Activated naive CD4-positive, alpha-beta T cell treated with anti-CD3 and anti-CD28 coated beads, Interleukin-2, amount 50 U/mL, for 24 hours (primary cell): ENCODE measurements around the gene TM7SF3.
"Not testable (repeated sequence)": the region's sequence is repeated elsewhere in the genome, so short reads cannot be mapped to it uniquely, and the experiment has no call there.

ENCODE experiments used
- H3K27ac Mint-ChIP-seq: one replicate; pipeline ENCODE4 v1.8.0; 2021; ENCODE audit warnings: mild to moderate bottlenecking, mixed read lengths
- H3K27me3 Mint-ChIP-seq: one replicate; pipeline ENCODE4 v1.8.0; 2021; ENCODE audit warnings: mixed read lengths
- H3K36me3 Mint-ChIP-seq: one replicate; pipeline ENCODE4 v1.8.0; 2021; ENCODE audit warnings: mixed read lengths
- H3K4me1 Mint-ChIP-seq: one replicate; pipeline ENCODE4 v1.8.0; 2021; ENCODE audit warnings: mixed read lengths
- H3K4me3 Mint-ChIP-seq: one replicate; pipeline ENCODE4 v1.8.0; 2021; ENCODE audit warnings: mild to moderate bottlenecking, mixed read lengths
- H3K9me3 Mint-ChIP-seq: one replicate; pipeline ENCODE4 v1.8.0; 2021; ENCODE audit warnings: mixed read lengths

The TM7SF3 gene

GRCh38 chr12:27014085-27014858 lies at the start of gene TM7SF3:
TM7SF3 (minus strand) TSS chr12:27014384; CDS start chr12:27014168, 216 bp downstream.
- no peaks in the 10 kb centered on the region for H3K27me3 Mint-ChIP-seq
- H3K4me1 Mint-ChIP-seq, result peaks cover 54% of the 10 kb centered on the region
- H3K27ac Mint-ChIP-seq, result peak within 1 kb of the TSS; percentile 92
- no peaks in the 10 kb centered on the region for H3K9me3 Mint-ChIP-seq
- H3K36me3 Mint-ChIP-seq, result peaks cover 5% of the 10 kb centered on the region
- H3K4me3 Mint-ChIP-seq, result peak within 1 kb of the TSS; percentile 94

- H3K36me3 Mint-ChIP-seq, result peaks cover 7% of the 10 kb centered on the region
- H3K4me3 Mint-ChIP-seq, result no peak overlapping the region
- H3K27me3 Mint-ChIP-seq, result no peaks in the 10 kb centered on the region
- H3K27ac Mint-ChIP-seq, result no peak overlapping the region
- no peaks in the 10 kb centered on the region for H3K9me3 Mint-ChIP-seq
- H3K4me1 Mint-ChIP-seq, result no peaks in the 10 kb centered on the region
Observed at GRCh38 chr12:27063250-27063851, 49.2 kb upstream of the TM7SF3 start.

GRCh38 chr12:27061317-27061716 lies 47.1 kb upstream of the TM7SF3 start:
- H3K4me1 Mint-ChIP-seq, result no peaks in the 10 kb centered on the region
- H3K27ac Mint-ChIP-seq, result no peak overlapping the region
- H3K27me3 Mint-ChIP-seq, result no peaks in the 10 kb centered on the region
- no peaks in the 10 kb centered on the region for H3K9me3 Mint-ChIP-seq
- H3K36me3 Mint-ChIP-seq, result peaks cover 11% of the 10 kb centered on the region
- no peak overlapping the region for H3K4me3 Mint-ChIP-seq

- H3K27me3 Mint-ChIP-seq, result no peaks in the 10 kb centered on the region
- no peaks in the 10 kb centered on the region for H3K4me1 Mint-ChIP-seq
- no peak overlapping the region for H3K4me3 Mint-ChIP-seq
- no peak overlapping the region for H3K27ac Mint-ChIP-seq
- H3K36me3 Mint-ChIP-seq, result peaks cover 11% of the 10 kb centered on the region
- H3K9me3 Mint-ChIP-seq, result no peaks in the 10 kb centered on the region
Observed at GRCh38 chr12:27060740-27061139, 46.6 kb upstream of the TM7SF3 start.

- H3K4me3 Mint-ChIP-seq, result no peak overlapping the region
Observed at GRCh38 chr12:27057543-27057942, 43.4 kb upstream of the TM7SF3 start.

GRCh38 chr12:27055966-27056365 lies 41.8 kb upstream of the TM7SF3 start:
- H3K27ac Mint-ChIP-seq, result no peak overlapping the region
- no peak overlapping the region for H3K4me3 Mint-ChIP-seq
- peaks cover 16% of the 10 kb centered on the region for H3K36me3 Mint-ChIP-seq
- H3K9me3 Mint-ChIP-seq, result no peaks in the 10 kb centered on the region
- no peaks in the 10 kb centered on the region for H3K27me3 Mint-ChIP-seq
- no peaks in the 10 kb centered on the region for H3K4me1 Mint-ChIP-seq

More at GRCh38 chr12:27057543-27057942, 43.4 kb upstream of the TM7SF3 start:
- H3K4me1 Mint-ChIP-seq, result no peaks in the 10 kb centered on the region
- no peaks in the 10 kb centered on the region for H3K27me3 Mint-ChIP-seq
- peaks cover 17% of the 10 kb centered on the region for H3K36me3 Mint-ChIP-seq
- H3K27ac Mint-ChIP-seq, result no peak overlapping the region
- H3K9me3 Mint-ChIP-seq, result no peaks in the 10 kb centered on the region

GRCh38 chr12:27052742-27053141 lies 38.6 kb upstream of the TM7SF3 start:
- Mint-ChIP-seq H3K9me3 (no peaks in the 10 kb centered on the region), H3K4me1 (no peaks in the 10 kb centered on the region), H3K27me3 (no peaks in the 10 kb centered on the region), H3K4me3 (no peak overlapping the region), H3K27ac (no peak overlapping the region), H3K36me3 (peaks cover 16% of the 10 kb centered on the region)

GRCh38 chr12:27052176-27052575 lies 38.0 kb upstream of the TM7SF3 start:
- Mint-ChIP-seq H3K27ac (no peak overlapping the region), H3K4me1 (no peaks in the 10 kb centered on the region), H3K36me3 (peaks cover 16% of the 10 kb centered on the region), H3K4me3 (no peak overlapping the region), H3K9me3 (no peaks in the 10 kb centered on the region), H3K27me3 (no peaks in the 10 kb centered on the region)

GRCh38 chr12:27048822-27049752 lies 34.9 kb upstream of the TM7SF3 start:
- Mint-ChIP-seq H3K27me3 (no peaks in the 10 kb centered on the region), H3K9me3 (peaks cover 15% of the 10 kb centered on the region), H3K4me1 (no peaks in the 10 kb centered on the region), H3K36me3 (peaks cover 24% of the 10 kb centered on the region), H3K27ac (no peak overlapping the region), H3K4me3 (no peak overlapping the region)

- H3K27me3 Mint-ChIP-seq, H3K27ac Mint-ChIP-seq, H3K4me1 Mint-ChIP-seq, H3K4me3 Mint-ChIP-seq: not testable (repeated sequence)
- H3K9me3 Mint-ChIP-seq, result peaks cover 23% of the 10 kb centered on the region
- peaks cover 35% of the 10 kb centered on the region for H3K36me3 Mint-ChIP-seq
Observed at GRCh38 chr12:27042018-27042417, 27.8 kb upstream of the TM7SF3 start.

- Mint-ChIP-seq H3K9me3 (peaks cover 19% of the 10 kb centered on the region), H3K36me3 (peaks cover 33% of the 10 kb centered on the region)
- not testable (repeated sequence) for H3K4me1 Mint-ChIP-seq, H3K4me3 Mint-ChIP-seq, H3K27ac Mint-ChIP-seq, H3K27me3 Mint-ChIP-seq
Observed at GRCh38 chr12:27040637-27041036, 26.5 kb upstream of the TM7SF3 start.

- Mint-ChIP-seq H3K27me3 (no peaks in the 10 kb centered on the region), H3K4me1 (no peaks in the 10 kb centered on the region), H3K4me3 (no peak overlapping the region), H3K36me3 (peaks cover 31% of the 10 kb centered on the region), H3K9me3 (no peaks in the 10 kb centered on the region), H3K27ac (no peak overlapping the region)
Observed at GRCh38 chr12:27034607-27035293, 20.6 kb upstream of the TM7SF3 start.

GRCh38 chr12:27032679-27033078 lies 18.5 kb upstream of the TM7SF3 start:
- H3K27ac Mint-ChIP-seq, result no peak overlapping the region
- H3K4me1 Mint-ChIP-seq, result no peaks in the 10 kb centered on the region
- no peaks in the 10 kb centered on the region for H3K27me3 Mint-ChIP-seq
- no peaks in the 10 kb centered on the region for H3K9me3 Mint-ChIP-seq
- no peak overlapping the region for H3K4me3 Mint-ChIP-seq
- peaks cover 37% of the 10 kb centered on the region for H3K36me3 Mint-ChIP-seq

GRCh38 chr12:27031531-27031930 lies 17.3 kb upstream of the TM7SF3 start:
- Mint-ChIP-seq H3K9me3 (no peaks in the 10 kb centered on the region), H3K36me3 (peaks cover 39% of the 10 kb centered on the region), H3K4me1 (no peaks in the 10 kb centered on the region), H3K4me3 (no peak overlapping the region), H3K27ac (no peak overlapping the region), H3K27me3 (no peaks in the 10 kb centered on the region)

- Mint-ChIP-seq H3K9me3 (no peaks in the 10 kb centered on the region), H3K4me1 (peaks cover 37% of the 10 kb centered on the region), H3K27ac (no peak overlapping the region), H3K4me3 (no peak overlapping the region), H3K36me3 (peaks cover 20% of the 10 kb centered on the region), H3K27me3 (no peaks in the 10 kb centered on the region)
Observed at GRCh38 chr12:27026257-27026656, 12.1 kb upstream of the TM7SF3 start.
